Uterus (tissue), 4 donors: ENCODE measurements around the gene NOX3. TPM values are rescaled to one million over a fixed set of nuclear protein-coding genes. Genes with fewer than 3 reads are reported as not detected.

Source experiments
- DNase-seq, 2 donors: peaks; one replicate each; pipeline ENCODE4 v3.0.0-alpha.2; 2019 to 2020
- H3K27ac ChIP-seq, 2 donors: fragments of 200-600 bp; sonication (generic); 1 replicate in 1 of 2; 2 replicates in 1 of 2; pipeline ENCODE4 v1.5.1; 2016 to 2018
- H3K27me3 ChIP-seq, 2 donors: fragments of 200-600 bp; sonication (generic); one replicate each; pipeline ENCODE4 v1.5.1; 2018 to 2019; ENCODE audit warnings: control low read depth in 1 of 2
- H3K36me3 ChIP-seq, 2 donors: fragments of 200-600 bp; sonication (generic); one replicate each; pipeline ENCODE4 v1.5.1; 2019; ENCODE audit warnings: control low read depth in 1 of 2
- H3K4me1 ChIP-seq, 2 donors: fragments of 200-600 bp; sonication (generic); one replicate each; pipeline ENCODE4 v1.5.1; 2018 to 2019; ENCODE audit warnings: control low read depth in 1 of 2
- H3K4me3 ChIP-seq, 2 donors: fragments of 200-600 bp; sonication (generic); 1 replicate in 1 of 2; 2 replicates in 1 of 2; pipeline ENCODE4 v1.5.1; 2018 to 2019; ENCODE audit warnings: mild to moderate bottlenecking in 1 of 2
- H3K9me3 ChIP-seq, 2 donors: fragments of 200-600 bp; sonication (generic); one replicate each; pipeline ENCODE4 v1.5.1; 2019; ENCODE audit warnings: control low read depth in 1 of 2
- POLR2A ChIP-seq, 2 donors: fragments of 450-650 bp; IDR thresholded peaks; one replicate each; pipeline ENCODE4 v1.6.1; 2016; ENCODE audit warnings: antibody characterized with exemption in 2 of 2, mild to moderate bottlenecking in 1 of 2, moderate library complexity in 1 of 2
- intact Hi-C: fragments of 100-400 bp; cut with DNase I; formaldehyde crosslinking; loops from one replicate; pipeline ENCODE4 v1.15.1; 2023; ENCODE audit warnings: low total_unique reads
- total RNA-seq, 4 donors: library from RNA; depleted of rRNA in 3 of 4; stranded (reverse); fragments of >200 nt in 3 of 4; gene quantifications; one replicate each; pipeline versions ENCODE4 v1.1.0 to v1.2.4, GENCODE V29; 2014 to 2023
- TF ChIP-seq, protein P1 (sequence below), 4 experiments: fragments of 200-600 bp in 2 of 4; fragments of 450-650 bp in 2 of 4; sonication (generic) in 2 of 4; IDR thresholded peaks; one replicate each; pipeline ENCODE4 v1.5.1; 2016 to 2019; ENCODE audit warnings: antibody characterized with exemption in 4 of 4, mild to moderate bottlenecking in 2 of 4, moderate library complexity in 1 of 4
- donor health status: DM: yes; HTN: yes; CAD: no.

NOX3 gene
- total RNA-seq, 4 donors from 2014 or later = not detected

DNA sequence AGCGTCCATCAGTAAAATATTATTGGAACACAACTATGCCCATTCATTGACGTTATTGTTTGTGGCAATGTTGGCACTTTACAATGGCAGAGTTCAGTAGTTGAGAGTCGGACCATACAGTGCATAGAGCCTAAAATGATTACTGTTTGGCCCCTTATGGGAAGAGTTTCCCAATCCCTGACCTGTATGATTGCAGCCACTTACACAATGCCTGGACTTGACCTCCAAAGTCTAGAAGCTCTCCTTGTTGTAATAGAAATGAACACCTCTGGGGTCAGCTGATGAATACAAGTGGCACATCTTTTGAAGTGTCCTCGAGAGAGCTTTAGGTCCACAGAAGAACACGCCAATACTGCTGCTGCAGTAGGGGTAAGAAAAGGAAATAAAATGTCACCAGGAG, 59.0 kb downstream of the NOX3 start:
- intact Hi-C loops = no loop called here

DNA sequence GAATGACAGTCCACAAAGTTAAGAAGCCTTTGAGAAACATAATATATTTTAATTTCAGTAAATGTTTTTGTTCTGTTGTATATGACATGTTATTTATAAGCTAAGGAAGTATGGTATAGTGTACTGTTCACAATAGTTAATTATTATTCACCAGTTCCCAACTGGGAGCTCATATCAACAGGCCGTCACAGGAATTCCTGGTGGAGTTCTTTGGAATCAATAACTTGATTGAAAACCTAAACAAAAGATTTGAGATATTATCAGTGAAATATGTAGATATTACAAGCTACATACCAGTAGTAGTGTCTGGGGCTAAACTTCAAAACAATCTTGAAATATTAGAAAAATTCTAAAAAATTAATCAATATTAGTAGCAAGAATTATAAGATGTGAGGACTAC, 60.3 kb downstream of the NOX3 start:
- no peak overlapping the region for H3K4me3 ChIP-seq
- H3K36me3 ChIP-seq = no peaks in the 10 kb centered on the region
- intact Hi-C loops = no loop called here
- H3K27me3 ChIP-seq = no peaks in the 10 kb centered on the region
- DNase-seq = no peak
- no peaks in the 10 kb centered on the region for H3K9me3 ChIP-seq
- TF ChIP-seq, protein P1, sequence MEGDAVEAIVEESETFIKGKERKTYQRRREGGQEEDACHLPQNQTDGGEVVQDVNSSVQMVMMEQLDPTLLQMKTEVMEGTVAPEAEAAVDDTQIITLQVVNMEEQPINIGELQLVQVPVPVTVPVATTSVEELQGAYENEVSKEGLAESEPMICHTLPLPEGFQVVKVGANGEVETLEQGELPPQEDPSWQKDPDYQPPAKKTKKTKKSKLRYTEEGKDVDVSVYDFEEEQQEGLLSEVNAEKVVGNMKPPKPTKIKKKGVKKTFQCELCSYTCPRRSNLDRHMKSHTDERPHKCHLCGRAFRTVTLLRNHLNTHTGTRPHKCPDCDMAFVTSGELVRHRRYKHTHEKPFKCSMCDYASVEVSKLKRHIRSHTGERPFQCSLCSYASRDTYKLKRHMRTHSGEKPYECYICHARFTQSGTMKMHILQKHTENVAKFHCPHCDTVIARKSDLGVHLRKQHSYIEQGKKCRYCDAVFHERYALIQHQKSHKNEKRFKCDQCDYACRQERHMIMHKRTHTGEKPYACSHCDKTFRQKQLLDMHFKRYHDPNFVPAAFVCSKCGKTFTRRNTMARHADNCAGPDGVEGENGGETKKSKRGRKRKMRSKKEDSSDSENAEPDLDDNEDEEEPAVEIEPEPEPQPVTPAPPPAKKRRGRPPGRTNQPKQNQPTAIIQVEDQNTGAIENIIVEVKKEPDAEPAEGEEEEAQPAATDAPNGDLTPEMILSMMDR (IDR thresholded peaks at IDR 0.05) = no peak
- TF ChIP-seq POLR2A (IDR thresholded peaks at IDR 0.05) = no peak
- no peak overlapping the region for H3K27ac ChIP-seq
- no peaks in the 10 kb centered on the region for H3K4me1 ChIP-seq

More for the DNA sequence above, 59.0 kb downstream of the NOX3 start:
- Histone ChIP-seq H3K4me3 (no peak overlapping the region), H3K27ac (no peak overlapping the region), H3K9me3 (no peaks in the 10 kb centered on the region), H3K36me3 (no peaks in the 10 kb centered on the region), H3K4me1 (no peaks in the 10 kb centered on the region), H3K27me3 (no peaks in the 10 kb centered on the region)
- DNase-seq = no peak
- TF ChIP-seq, protein P1 (IDR thresholded peaks at IDR 0.05) = no peak
- no peak for TF ChIP-seq POLR2A (IDR thresholded peaks at IDR 0.05)

DNA sequence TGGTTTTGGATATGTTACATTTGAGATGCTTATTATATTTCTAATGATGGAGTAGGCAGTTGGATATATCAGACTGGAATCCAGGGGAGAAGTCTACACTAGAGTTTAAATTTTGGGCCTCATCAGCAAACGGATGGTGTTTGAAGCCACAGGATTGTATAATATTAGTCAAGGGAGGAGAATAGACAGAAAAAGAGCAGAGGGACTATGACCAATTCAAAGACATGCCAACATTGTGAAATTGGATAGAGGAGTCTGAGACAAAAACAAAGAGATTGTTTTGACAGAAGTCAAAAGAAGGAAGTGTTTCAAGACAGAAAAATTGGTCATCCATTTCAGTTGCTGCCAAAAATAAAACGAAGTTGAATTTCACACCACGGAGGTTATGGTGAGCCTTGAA, 66.5 kb downstream of the NOX3 start:
- Histone ChIP-seq H3K4me1 (no peaks in the 10 kb centered on the region), H3K4me3 (no peak overlapping the region), H3K36me3 (no peaks in the 10 kb centered on the region), H3K27ac (no peak overlapping the region), H3K27me3 (no peaks in the 10 kb centered on the region), H3K9me3 (no peaks in the 10 kb centered on the region)
- DNase-seq = no peak
- intact Hi-C loops = no loop called here
- TF ChIP-seq POLR2A (IDR thresholded peaks at IDR 0.05) = no peak
- TF ChIP-seq, protein P1 (IDR thresholded peaks at IDR 0.05) = no peak

DNA sequence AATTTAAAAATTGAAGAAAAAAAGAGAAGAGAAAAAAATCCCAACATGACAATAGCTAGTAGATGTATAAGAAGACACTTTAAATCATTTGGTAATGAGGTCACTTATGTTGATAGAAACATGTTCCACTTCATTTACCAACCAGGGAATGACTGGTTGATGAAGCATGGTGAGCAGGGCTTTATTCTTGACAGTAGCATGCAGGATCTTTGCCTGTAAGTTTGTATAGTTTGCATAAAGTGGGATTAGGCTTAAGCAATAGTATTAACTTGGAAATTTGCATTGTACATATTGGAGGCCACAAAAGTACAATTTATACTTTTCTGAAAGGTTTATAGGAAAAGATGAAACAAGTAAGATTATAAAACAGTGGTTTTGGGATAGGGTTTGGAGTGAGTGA, 67.0 kb downstream of the NOX3 start:
- no peak for TF ChIP-seq POLR2A (IDR thresholded peaks at IDR 0.05)
- Histone ChIP-seq H3K27me3 (no peaks in the 10 kb centered on the region), H3K36me3 (no peaks in the 10 kb centered on the region), H3K4me1 (no peaks in the 10 kb centered on the region), H3K9me3 (no peaks in the 10 kb centered on the region), H3K27ac (no peak overlapping the region), H3K4me3 (no peak overlapping the region)
- intact Hi-C loops = no loop called here
- no peak for DNase-seq

DNA sequence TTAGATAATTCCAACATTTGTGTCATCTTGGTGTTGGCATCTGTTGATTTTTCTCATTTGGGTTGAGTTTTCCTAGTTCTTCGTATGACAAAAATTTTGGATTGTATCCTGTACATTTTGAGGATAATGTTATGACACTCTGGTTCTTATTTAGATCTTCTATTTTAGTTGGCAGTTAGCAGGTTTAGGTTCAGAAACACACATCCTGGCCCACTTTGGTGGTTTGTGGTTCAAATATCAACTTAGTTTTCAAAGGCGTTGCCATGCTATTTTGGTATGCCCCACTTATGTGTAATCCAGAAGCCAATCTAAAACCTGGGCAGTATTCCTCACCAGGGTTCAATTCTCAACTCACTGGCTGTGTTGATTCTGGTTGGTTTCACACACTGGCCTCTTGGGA, 68.2 kb downstream of the NOX3 start:
- Histone ChIP-seq H3K4me3 (no peak overlapping the region), H3K27me3 (no peaks in the 10 kb centered on the region), H3K27ac (no peak overlapping the region), H3K4me1 (no peaks in the 10 kb centered on the region), H3K9me3 (no peaks in the 10 kb centered on the region), H3K36me3 (no peaks in the 10 kb centered on the region)
- intact Hi-C loops = no loop called here
- no peak for DNase-seq
- TF ChIP-seq, protein P1 (IDR thresholded peaks at IDR 0.05) = no peak
- TF ChIP-seq POLR2A (IDR thresholded peaks at IDR 0.05) = no peak

DNA sequence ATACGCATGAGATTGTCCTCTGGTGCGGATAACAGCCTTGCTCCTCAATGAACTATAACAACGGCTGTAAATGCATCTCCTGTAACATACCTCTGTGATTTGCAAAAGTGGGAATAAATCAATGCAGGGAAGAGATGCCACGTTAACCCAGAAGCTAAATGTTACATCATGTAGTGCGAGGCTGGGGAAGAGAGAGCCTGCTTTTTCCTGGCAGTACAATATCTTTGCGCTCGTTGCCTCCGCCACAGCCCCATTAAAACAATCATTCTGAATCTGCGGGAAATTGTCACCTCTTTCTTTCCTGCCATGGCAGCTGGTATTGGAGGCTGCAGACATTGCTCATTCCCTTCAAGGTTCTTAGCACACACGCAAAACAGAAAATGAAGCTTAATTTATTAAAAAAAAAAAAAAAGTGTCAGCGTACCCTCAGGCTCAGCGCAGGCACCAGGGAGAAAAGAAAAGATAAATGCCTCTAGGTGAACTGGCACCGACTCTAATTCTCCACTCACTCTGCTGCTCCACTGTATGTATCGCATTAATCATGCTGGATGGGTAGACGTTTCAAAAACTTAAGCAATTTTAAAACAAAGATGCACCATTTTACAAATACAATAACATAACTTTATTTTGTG, 71.2 kb downstream of the NOX3 start:
- intact Hi-C loops = no loop called here
- Histone ChIP-seq H3K27ac (no peak overlapping the region), H3K9me3 (no peaks in the 10 kb centered on the region), H3K36me3 (no peaks in the 10 kb centered on the region), H3K4me3 (no peak overlapping the region), H3K27me3 (no peaks in the 10 kb centered on the region), H3K4me1 (no peaks in the 10 kb centered on the region)
- no peak for DNase-seq
- no peak for TF ChIP-seq POLR2A (IDR thresholded peaks at IDR 0.05)
- TF ChIP-seq, protein P1 (IDR thresholded peaks at IDR 0.05) = no peak
